HG03439 (cell line): ENCODE results near the gene ECSIT.

Experiments
- ATAC-seq: cut with Tn5 transposase; IDR thresholded peaks from one replicate; pipeline ENCODE4 v1.9.1; 2021; ENCODE audit warnings: mild to moderate bottlenecking, moderate library complexity; ENCODE audit not compliant: unreplicated experiment

The ECSIT gene

DNA sequence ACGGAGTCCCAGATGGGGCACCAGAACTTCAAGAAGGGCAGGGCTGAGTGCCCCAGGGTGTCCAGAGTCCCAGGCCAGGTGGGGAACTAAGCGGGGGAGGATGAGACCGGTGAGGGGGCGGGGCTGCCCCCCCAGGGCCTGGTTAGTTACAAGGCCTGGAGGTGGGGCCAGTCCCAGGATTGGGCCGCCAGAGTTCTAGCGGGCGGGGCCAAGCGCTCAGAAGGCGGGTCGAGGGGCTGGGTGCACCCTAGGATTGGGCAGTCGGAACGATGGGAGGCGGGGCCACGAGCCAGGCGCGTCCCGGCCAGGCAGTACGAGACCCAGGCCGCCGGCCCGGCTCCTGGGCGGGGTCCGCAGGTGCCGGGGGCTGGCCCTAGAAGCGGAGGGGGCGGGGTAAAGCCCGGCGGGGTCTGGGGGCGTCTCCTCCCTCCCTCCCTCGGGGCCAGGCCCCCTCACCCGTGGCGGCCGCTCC lies 23.9 kb downstream of the ECSIT start:
- ATAC-seq, result peak; percentile 86

DNA sequence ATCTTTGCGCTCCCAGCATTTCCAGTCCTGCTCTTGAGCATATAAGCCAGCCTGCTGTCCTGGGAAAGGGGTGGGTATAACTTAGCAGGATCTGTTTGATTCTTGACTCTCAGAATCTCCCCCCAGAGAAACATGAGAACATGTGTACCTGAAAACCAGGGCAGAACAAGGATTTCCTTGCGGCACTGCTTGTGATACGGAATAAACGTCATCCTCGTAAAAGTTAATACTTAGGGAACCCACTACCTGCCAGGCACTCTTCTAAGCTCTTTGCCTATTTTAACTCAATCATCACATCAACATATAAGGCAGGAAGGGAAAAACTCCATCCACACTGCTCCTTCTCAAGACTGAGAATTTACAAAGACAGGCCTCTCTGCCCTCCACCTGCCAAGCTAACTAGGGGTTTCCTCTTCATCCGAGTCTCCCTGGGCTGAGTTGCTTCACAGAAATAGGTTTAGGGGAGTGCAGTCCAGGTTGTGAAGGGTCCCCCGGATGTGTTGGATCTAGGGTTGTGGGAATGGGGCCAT lies 24.4 kb downstream of the ECSIT start:
- ATAC-seq, result no peak

DNA sequence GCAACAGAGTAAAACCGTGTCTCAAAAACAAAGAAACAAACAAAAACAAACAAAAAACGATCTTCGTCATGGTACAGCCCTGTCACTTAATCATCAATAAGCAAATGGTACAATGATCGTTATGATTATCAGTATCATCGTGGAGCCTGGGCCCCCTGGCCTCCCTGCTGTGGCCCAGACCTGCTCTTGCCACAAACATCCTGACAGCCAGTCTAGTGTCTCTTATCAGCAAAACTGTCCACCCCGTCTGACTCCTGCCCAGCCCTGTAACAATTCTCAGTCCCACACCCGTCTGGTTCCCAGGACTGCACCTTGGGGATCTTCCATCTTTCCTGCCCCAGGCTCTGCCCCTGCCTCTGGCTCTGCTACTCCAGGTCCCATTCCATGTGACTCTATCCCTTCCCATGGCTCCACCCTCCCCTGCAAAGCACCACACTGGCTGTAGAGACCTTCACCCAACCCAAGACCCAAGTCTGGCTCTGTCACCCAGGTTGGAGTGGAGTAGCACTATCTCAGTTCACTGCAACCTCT lies 29.0 kb downstream of the ECSIT start:
- no peak for ATAC-seq

DNA sequence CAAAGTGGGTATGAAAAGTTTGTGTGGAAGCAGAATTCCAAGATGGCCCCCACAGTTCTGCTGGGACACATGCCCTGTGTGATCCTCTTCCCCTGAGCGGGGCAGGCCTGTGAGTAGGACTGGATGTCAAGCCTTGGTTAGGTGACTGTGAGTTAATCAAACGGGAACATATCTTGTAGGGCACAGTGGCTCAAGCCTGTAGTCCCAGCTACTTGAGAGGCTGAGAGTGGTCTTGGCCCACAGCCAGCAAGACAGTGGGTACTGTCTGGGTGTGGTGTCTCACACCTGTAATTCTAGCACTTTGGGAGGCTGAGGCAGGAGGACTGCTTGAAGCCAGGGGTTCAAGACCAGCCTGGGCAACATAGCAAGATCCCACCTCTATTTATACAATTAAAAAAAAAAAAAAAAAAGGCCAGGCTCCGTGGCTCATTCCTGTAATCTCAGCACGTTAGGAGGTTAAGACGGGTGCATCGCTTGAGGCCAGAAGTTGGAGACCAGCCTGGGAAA lies 29.7 kb downstream of the ECSIT start:
- ATAC-seq, result no peak

DNA sequence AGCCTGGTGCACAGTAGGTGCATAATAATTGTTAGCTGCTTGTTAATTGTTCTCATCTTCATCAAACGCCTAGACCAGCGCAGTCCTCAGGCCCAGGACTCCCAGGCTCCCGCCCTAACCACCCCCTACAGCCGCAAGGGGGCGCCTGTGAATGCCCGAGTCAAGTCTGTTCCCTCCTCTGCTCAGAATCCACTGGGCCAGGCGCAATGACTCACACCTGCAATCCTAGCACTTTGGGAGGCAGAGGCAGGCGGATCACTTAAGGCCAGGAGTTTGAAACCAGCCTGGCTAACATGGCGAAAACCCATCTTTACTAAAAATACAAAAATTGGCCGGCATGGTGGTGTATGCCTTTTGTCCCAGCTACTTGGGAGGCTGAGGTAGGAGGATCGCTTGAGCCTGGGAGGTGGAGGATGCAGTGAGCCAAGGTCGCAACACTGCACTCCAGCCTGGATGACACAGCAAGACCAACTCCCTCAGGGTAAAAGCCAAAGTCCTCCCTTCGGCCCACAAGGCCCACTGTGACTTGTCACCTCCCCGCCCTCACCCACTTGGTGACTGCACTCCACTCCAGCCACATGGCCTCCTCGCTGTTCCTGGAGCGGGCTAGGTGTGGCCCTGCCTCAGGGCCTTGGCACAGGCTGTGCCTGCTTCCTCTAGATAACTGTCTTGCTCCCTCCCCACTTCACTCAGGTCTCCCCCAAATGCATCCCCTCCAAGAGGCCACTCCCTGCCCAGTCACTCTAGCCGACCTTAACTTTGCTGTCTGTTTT lies 32.4 kb downstream of the ECSIT start:
- no peak for ATAC-seq

DNA sequence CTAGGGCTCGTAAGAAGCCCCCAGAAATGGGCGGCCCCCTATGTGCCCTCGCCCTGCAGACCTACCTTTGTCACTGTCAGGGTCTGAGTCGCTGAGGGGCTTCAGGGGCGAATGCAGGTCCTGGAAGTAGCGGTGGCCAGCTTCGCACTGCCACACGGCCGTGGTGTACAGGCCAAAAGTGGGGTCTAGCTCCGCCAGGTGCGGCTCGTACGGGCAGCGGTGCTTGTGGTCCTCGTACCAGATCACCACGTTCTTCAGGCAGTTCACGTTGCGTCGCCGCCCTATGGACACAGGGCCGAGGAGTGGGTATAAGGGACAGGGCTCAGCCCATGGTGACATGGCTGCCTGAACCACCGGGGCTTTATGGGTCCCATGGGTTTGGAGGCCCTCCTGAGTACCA lies 33.0 kb downstream of the ECSIT start:
- ATAC-seq, result no peak

DNA sequence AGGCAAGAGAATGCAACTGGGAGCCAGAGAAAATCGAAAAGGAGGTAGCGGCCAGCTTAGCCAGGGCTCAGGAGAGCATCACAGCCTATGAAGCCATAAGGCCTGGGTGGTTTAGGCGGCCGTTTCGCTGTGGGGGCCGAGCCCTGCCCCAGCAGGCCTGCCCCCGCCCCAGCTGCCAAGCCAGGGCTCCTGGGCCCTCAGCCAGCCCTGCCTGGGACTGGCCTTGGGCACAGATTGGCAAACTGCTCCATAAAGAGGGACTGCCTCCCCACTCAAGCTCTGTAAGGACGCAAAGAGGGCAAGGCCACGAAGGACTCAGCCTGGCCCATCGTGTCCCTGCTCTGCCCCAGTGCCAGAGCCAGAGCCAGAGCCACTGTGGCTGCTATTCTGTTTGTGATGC lies 33.5 kb downstream of the ECSIT start:
- no peak for ATAC-seq

DNA sequence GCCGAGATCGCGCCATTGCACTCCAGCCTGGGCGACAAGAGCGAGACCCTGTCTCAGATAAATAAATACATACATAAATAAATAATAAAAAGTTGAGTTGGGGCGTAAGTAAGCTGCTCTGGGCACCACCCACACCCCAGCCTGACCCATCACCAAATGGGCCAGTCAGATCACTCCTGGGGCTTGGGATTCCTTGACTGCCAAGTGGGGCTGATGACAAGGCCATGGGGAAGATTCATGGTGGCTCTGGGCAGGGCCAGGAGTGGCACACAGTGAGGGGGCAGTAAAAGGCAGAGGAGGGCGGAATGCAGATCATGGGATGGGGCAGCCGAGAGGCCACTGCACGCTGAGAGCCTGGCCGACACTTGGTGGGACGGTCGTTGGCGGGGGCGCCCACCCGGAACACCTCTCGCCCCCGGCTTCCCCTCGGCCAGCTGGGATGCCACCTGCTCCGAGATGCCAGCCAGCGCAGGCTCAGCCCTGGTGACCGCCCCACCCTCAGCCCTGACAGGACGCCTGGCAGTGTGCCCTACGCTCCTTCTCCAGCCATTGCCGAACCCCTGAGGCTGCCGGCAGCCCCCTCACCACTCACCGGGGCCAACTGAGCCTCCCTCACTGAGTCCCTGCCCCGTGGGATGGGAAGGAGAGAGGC lies 34.2 kb downstream of the ECSIT start:
- no peak for ATAC-seq

DNA sequence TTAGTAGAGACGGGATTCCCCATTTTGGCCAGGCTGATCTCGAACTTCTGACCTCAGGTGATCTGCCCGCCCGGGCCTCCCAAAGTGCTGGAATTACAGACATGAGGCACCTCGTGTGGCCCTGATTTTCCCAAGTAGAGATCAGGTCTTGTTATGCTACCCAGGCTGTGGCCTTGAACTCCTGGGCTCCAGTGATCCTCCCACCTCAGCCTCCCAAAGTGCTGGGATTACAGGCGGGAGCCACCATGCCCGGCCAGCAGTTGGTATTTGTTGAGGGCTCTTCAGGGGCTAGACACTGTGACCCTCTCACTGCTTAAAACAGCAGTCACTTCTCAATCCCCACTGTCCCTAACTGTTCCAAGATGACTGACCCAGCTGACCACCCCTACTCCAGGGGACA lies 39.6 kb downstream of the ECSIT start:
- no peak for ATAC-seq

DNA sequence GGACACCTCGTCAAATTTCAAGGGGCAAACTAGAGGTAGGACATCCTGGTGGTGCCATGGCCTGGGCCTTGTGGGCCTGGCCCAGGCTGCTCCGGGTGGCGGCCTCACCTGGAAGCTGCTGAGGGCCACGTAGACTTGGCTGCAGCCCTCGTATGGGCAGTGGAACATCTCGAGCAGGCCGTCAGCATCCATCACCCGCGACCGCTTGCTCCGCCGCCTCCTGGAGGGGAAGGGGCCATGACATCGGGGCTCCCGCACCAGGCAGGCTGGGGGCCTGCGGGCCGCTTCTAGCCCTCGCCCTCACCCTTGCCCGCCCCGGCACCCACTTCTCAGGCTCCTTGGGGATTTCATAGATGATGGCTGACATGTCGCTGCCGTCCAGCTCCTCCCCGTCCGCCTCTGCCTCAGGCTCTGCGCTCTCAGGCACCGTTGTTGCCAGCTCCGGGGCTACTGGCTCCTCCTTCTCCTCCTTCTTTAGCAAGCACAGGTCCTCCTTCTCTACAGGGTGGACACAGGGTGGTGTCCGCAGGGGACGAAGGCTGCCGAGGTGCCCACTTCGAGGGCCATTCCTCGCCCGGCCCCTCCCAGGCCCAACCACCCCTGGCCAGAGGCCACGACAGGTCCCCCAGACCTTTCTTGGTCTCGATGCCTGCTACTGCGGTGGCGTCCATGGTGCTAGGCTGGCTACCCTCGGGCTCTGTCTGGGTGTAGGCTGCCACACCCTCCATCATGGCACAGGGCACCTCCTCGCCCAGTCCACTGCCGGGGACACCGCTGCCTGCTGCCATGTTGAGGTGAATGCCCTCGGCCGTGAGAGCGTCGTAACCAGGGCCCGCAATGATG lies 42.1 kb downstream of the ECSIT start:
- ATAC-seq, result no peak

DNA sequence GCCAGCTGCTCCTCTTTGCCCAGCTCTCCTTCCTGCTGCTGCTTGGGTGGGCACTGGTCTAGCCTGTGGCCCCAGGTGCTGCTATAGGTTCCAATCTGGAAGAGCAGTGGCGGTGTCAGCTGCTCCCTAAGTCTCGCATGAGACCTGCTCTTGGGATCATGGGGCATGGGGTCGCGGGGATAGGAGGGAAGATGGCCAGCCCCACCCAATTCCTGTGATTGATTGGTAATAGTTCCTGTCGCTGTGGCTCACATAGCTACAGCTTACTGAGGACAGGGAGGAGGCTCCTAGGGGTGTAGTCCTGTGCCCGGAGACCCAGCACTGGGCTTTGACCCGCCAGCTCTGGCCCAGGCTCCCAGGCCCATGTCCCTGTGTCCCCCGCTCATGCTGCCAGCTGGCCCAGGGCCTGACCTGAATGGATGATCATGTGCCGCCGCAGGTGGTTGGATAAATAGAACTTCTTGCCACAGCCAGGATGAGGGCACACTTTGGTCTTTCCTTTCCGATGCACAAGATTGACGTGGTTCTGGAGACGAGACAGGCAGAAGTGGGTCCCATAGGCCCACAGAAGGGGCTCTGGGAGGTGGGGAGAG lies 43.6 kb downstream of the ECSIT start:
- no peak for ATAC-seq

DNA sequence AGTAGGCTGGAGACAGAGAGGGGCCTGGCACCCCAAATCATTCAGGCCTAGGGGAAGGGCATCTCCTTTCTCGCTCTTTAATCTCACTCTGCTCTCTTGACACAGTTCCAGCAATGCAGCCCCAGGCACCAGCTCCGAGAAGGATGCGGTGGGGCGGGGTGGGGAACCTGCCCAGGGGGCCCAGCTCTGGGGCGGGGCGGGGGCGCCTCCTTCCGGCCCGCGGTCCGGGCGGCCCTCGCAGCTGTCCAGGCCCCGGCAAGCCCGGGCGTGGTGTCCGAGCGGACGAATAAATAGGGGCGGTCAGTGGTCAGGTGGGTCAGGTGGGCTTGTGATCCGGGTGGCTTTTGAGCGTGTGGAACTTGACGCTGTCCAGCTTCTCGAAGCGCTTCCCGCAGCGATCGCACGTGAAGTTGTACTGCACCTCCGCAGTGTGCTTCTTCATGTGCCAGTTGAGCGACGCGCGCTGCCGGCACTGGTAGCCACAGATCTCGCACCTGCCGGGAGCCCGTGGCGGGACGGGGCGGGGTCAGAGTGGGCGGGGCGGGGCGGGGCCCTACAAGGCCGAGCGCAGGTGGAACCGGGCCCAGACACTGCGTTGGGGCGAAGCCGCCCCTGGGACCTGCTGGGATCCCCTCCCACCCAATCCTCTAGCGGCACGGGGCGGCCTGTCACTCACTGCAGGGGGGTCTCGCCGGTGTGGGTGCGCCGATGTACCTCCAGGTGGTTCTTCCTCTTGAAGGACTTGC lies 45.4 kb downstream of the ECSIT start:
- no peak for ATAC-seq

DNA sequence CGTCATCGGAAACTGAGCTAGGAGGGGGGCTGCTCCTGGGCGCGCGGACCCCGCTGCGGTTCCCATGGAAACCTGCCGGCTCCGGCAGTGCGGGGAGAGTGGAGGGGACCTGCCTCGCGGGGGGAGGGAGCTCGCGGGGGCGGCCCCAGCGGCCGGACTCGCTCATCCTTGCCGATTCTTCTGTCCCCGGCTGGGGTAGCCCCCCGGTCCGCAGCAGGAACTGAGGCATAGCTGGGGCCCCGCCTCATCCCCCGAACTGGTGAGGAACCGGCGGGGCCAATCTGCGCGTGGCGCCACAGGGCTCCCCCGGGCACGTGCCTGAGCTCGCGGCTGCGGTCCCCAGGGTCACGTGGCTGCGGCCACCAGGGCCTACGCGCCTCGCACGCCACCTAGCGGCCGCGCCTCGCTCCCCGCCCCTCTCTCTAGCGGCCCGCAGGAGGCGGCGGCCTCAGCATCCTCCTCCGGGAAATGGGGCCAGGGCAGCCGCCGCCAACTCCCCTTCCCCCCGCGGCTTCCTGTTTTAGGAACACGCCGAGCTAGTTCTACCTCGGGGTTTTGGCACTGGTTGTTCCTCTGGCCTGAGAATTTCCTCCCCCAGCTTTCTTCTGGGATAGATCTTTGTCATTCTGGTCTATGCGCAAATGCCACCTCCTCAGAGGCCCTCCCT lies 46.4 kb downstream of the ECSIT start:
- peak; percentile 66 for ATAC-seq

DNA sequence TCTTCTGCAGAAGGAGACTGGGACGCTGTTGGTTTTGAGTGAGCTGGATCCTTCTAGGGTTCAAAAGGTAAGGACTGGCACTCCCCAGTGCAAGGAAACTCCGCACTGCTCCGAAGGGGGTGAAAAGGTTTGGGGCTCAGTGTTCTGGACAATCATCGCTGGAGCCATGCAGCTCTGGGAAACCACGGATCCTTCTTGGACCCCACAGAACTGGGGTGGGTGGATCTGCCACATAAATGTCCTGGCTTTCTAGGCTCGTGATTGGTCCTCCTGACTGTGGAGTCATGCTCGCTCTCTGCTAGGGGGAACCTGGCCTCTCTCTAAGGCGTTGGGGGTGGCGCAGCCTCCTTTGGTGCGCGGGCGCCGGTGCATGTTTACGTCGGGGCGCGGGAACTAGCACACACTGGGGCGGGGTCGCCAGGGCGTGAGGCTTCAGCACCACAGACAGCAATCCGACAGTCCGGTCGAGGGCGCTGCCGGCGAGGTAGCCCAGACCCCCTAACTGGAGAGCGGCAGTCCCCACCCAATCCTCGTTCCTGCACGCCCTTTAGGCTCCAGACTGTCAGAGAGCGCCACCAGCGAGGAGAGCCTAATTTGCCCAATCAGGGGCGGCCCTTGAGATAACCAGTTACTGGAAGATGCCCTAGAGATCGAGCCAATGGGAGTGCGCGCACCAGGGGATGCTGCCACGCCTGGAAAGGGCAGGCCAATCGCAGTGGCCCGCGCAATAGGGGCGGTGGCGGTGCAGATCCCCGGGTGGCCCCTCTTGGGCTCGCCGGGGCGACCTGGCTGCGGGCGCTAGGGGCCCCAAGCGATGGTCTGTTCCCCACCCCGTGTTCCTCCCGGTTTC lies 47.2 kb downstream of the ECSIT start:
- ATAC-seq, result peak; percentile 66

DNA sequence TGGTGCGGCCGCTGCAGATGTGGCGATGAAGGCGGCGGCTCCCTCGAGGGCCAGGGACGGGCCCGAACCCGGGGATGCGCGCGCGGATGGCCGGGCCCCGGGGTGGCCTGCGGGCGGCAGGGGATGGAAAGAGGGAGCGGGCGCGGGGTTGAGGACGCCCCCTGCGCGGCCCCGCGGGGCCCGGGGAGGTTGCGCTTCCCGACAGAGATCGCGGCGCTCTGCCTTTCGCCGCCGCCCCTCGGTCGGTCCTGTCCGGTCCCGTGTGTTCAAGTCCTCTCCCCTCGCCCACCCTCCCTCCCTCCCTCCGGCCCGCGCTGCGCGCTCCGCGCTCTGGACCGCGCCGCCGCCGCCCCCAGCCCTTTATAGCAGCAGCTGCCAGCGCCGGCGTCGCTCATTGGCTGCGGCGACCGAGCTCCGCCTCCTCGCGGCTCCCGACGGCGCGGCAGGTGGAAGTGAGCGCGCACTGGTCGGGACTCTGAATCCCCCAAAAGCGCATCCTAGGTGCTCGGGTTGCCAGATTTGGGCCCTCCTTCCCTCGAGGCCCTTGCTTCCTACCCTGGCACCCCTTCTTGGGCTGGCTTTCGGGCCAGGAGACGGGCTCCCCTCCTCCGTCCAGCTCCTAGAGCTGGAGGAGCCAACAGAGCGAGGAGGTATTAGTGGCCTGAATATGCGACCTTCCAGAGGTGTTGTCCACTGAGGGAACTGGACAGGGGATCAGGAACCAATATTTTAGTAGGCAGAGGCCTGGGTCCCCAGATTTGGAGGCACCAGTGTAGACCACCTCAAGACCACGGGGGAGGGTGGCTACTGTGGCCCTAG lies 48.0 kb downstream of the ECSIT start, which contains the start of gene ELAVL3:
Gene ELAVL3 (minus strand): TSS at position 332 of the 819 bp plus-strand sequence. CDS start 438 bp downstream, outside the sequence.
- no peak for ATAC-seq

DNA sequence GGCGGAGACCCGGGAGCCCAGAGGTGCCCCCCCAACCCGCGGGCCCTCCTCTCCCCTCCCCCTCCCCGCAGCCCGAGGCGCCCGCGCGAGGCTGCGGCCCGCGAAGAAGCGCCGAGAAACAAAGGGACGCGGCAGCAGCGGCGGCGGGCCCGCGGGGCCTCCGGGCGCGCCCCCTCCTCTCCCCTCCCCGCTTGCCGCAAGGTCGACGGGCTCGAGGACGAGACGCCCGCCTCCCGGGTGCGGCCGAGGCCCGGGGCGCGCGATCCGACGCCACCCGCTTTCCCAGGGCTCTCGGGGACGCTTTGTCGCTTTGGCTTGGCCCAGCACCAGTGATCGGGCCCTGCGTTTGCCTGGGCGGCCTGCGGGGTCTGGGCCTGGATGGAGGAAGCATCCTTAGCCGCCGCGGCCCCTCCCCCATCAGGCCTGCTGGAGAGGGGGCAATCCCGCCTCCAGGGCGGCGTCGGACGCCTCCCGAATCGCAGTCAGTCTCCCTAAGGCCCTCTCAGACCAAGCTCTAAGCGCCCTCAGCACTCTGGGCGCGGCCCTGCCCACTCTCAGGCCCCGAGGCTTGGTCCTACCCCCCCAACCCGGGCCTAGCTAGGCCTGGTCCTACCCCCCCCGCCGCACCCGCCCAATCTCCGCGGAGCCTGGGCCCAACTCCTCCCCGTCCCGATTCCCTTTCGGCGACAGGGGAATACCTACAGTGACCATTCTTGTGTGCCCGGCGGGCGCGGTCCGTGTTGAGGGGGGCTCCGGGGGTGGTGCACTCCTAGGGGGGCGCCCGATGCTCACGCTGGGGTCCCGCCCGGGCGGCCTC lies 48.8 kb downstream of the ECSIT start:
- no peak for ATAC-seq
